Esophagus squamous epithelium (tissue), 4 donors: Measurements from ENCODE around the gene CXCR3.
"Not testable (repeated sequence)": the region's sequence is repeated elsewhere in the genome, so short reads cannot be mapped to it uniquely, and the experiment has no call there.

Experiments
- POLR2A ChIP-seq, 4 donors: fragments of 450-650 bp; IDR thresholded peaks; one replicate each; pipeline ENCODE4 v1.6.1; 2017; ENCODE audit warnings: antibody characterized with exemption in 4 of 4, mild to moderate bottlenecking in 4 of 4, moderate library complexity in 3 of 4
- TF ChIP-seq, protein P1 (sequence below), 6 experiments: fragments of 450-650 bp in 4 of 6; fragments of 200-600 bp in 2 of 6; sonication (generic) in 2 of 6; IDR thresholded peaks; one replicate each; pipeline ENCODE4 v1.5.1; 2016 to 2019; ENCODE audit warnings: antibody characterized with exemption in 6 of 6, mild to moderate bottlenecking in 4 of 6, moderate library complexity in 4 of 6

GRCh38 chrX:71664202-71664601 lies 45.9 kb upstream of the CXCR3 start:
- TF ChIP-seq, protein P1, sequence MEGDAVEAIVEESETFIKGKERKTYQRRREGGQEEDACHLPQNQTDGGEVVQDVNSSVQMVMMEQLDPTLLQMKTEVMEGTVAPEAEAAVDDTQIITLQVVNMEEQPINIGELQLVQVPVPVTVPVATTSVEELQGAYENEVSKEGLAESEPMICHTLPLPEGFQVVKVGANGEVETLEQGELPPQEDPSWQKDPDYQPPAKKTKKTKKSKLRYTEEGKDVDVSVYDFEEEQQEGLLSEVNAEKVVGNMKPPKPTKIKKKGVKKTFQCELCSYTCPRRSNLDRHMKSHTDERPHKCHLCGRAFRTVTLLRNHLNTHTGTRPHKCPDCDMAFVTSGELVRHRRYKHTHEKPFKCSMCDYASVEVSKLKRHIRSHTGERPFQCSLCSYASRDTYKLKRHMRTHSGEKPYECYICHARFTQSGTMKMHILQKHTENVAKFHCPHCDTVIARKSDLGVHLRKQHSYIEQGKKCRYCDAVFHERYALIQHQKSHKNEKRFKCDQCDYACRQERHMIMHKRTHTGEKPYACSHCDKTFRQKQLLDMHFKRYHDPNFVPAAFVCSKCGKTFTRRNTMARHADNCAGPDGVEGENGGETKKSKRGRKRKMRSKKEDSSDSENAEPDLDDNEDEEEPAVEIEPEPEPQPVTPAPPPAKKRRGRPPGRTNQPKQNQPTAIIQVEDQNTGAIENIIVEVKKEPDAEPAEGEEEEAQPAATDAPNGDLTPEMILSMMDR (IDR thresholded peaks at IDR 0.05): peak in 1 of 6 experiments; percentile 26
- not testable (repeated sequence) for TF ChIP-seq POLR2A (IDR thresholded peaks at IDR 0.05)
